NOMO-1 (cell line): ENCODE results near the gene PARVA.

Experiments used
- DNase-seq, 2 experiments: peaks; one replicate each; lab custom pipeline; 2025; ENCODE audit not compliant: unreplicated experiment in 2 of 2; lab: John Stamatoyannopoulos, UW

Gene PARVA

GRCh38 chr11:12430351-12430750 lies 53.0 kb downstream of the PARVA start:
- DNase-seq, result no peak

GRCh38 chr11:12430954-12431595 lies 53.7 kb downstream of the PARVA start:
- no peak for DNase-seq

- DNase-seq, result no peak
Observed at GRCh38 chr11:12432507-12432906, 55.1 kb downstream of the PARVA start.

- no peak for DNase-seq
Observed at GRCh38 chr11:12433121-12433520, 55.8 kb downstream of the PARVA start.

GRCh38 chr11:12433571-12434324 lies 56.4 kb downstream of the PARVA start:
- DNase-seq, result no peak

- no peak for DNase-seq
Observed at GRCh38 chr11:12434325-12434654, 56.9 kb downstream of the PARVA start.

GRCh38 chr11:12435264-12435663 lies 57.9 kb downstream of the PARVA start:
- no peak for DNase-seq

GRCh38 chr11:12436266-12436665 lies 58.9 kb downstream of the PARVA start:
- no peak for DNase-seq

GRCh38 chr11:12438291-12438690 lies 60.9 kb downstream of the PARVA start:
- no peak for DNase-seq

GRCh38 chr11:12439615-12440014 lies 62.2 kb downstream of the PARVA start:
- DNase-seq, result no peak

- DNase-seq, result no peak
Observed at GRCh38 chr11:12440565-12440964, 63.2 kb downstream of the PARVA start.

- no peak for DNase-seq
Observed at GRCh38 chr11:12441231-12441861, 64.0 kb downstream of the PARVA start.

GRCh38 chr11:12444601-12445000 lies 67.2 kb downstream of the PARVA start:
- DNase-seq, result no peak

GRCh38 chr11:12445001-12445400 lies 67.6 kb downstream of the PARVA start:
- no peak for DNase-seq

GRCh38 chr11:12446863-12447262 lies 69.5 kb downstream of the PARVA start:
- DNase-seq, result no peak

GRCh38 chr11:12448131-12448939 lies 71.0 kb downstream of the PARVA start:
- DNase-seq, result no peak

GRCh38 chr11:12449961-12450715 lies 72.8 kb downstream of the PARVA start:
- no peak for DNase-seq

- no peak for DNase-seq
Observed at GRCh38 chr11:12451179-12451814, 73.9 kb downstream of the PARVA start.

GRCh38 chr11:12453243-12453642 lies 75.9 kb downstream of the PARVA start:
- no peak for DNase-seq

- no peak for DNase-seq
Observed at GRCh38 chr11:12454782-12455181, 77.4 kb downstream of the PARVA start.
